T-helper 9 cell (primary cell): ENCODE data around the gene XNDC1N.
A peak's percentile ranks its signal among the peaks of the same experiment; 100 is the strongest.

Experiments
- DNase-seq: peaks from one replicate; pipeline ENCODE4 v3.0.0-alpha.2; 2020
- total RNA-seq, 2 donors: gene quantifications; one replicate each; lab custom pipeline; 2026; lab: John Stamatoyannopoulos, UW

The XNDC1N gene, protein sequence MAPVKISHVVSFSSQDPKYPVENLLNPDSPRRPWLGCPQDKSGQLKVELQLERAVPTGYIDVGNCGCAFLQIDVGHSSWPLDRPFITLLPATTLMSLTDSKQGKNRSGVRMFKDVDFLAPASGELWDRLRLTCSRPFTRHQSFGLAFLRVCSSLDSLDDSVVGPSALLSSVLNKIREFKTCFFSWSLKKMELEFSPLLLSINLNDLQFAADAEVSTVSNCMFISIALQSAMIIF
- total RNA-seq: 3.6 to 4.8 reads per million in 2 donors

DNA sequence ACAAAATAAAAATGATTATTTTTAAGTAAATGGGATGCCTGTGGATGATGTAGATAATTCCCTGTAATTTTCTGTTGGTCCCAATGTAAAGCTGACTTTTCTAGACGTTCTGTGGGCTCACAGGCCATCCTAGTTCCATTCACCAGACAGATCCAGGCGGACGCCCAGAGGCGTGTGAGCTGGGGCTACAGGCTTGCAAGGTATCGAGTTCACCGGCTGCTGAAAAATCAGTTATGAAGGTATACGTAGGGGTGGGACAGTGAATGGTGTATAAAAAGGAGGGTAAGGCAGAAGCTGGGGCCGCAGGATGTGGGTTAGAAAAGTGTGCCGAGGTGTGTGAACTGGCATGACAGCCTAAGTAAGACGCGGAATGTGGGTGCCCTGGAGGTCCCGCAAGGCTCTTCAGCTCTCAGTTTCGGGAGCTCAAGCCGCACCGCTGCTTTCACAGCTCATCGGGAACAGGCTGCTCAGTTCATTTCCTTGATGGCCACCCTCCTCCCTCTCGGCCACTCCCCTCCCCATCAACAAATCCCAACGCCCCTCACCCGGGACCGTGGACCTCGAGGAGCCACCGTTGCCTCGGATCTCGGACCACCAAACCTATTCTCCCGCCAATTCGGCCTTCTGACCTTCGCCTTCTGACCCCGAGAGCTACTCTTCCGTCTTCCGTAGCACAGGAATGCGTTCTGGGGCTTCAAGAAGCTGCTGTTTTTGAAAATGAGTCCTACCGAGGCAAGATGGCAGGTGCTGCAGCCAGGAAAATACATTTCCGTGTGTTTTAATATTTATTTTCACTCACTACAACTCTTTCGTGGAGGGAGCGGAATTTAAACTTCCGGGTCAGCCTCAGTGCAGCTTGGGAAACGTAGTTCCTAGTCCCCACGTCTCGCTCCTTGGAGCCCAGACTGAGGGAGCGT, at the start of gene XNDC1N:
XNDC1N (minus strand) TSS at position 775 of the 917 bp plus-strand sequence. CDS start 5,241 bp downstream, outside the sequence.
- DNase-seq: no peak

DNA sequence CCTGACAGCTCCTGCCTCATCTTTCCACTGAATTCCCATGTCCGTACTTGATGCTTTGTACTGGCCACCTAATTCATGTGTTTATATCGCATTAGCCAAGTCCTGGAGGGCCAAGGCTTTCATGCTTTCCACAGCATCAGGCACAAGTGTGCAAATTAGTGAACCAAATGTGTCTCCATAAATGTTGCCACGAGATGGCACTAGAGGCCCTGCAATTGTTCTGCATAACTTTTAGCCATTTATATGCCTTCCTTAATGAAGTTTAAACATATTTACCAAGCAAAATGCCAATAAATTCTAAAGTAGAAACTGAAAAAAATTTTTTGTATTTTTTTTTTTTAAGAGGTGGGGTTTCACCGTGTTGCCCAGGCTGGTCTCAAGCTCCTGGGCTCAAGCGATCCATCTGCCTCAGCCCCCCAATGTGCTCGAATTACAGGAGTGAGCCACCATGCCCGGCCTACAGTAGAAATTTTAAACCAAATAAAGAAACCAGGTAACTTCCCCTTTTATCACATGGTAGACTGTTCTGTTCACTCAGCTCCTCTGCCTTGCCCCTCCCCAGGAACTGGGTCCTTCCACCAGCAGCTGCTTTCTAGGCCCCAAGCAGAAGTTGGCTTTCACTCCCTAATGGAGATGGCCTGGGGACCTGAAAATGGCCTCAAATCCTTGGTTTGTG, 49.5 kb upstream of the XNDC1N start:
- peak; percentile 32 for DNase-seq

DNA sequence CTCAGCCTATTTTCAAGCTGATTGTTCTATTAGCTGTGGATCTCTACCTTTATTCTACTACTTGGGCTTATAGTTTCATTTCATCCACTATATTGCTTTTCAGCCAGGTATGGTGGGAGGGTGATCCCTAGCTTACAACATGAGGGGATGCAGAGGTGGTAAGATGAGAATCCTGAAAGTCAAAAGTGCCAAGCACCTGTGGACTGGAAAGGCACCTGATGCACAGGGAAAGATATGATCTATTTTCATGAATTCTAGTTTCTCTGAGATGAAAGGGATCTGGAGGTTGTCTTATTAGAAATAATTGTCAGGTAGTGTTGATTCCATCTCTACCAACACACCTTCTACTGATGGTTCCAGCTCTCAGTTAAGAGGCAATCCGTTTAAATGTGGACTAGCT, 48.7 kb upstream of the XNDC1N start:
- no peak for DNase-seq

DNA sequence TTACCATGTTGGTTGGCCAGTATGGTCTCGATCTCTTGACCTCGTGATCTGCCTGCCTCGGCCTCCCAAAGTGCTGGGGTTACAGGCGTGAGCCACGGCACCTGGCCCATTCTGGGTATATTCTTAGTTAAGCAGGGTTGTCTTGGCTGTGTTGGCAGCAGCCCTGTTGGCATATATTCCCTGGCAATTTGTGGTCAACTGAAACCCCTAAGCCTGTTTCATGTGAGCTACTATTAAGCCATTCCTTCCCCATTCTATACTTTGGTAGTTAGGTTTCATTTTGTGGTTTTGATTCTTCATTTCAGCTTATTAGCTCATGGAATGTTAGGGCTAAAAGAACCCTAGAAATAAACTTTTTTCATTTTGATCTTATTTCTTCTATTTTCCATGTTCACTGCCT, 48.2 kb upstream of the XNDC1N start:
- no peak for DNase-seq

DNA sequence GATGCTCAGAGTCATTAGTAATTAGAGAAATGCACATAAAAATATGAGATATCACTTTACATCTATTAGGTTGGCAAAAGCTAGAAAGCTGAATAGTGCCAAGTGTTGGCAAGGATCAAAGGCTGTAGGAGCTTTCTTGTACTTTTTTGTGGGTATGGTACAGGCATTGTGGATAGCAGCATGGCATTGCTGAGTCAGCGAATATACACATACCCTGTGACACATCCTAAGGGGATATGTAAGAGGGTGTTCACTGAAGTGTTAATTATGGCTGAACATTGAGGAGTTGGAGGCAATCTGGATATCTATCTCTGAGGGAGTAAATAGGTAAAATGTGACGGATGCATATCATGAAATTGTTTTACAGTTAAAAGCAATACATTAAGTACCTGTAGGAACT, 43.3 kb upstream of the XNDC1N start:
- DNase-seq: no peak

DNA sequence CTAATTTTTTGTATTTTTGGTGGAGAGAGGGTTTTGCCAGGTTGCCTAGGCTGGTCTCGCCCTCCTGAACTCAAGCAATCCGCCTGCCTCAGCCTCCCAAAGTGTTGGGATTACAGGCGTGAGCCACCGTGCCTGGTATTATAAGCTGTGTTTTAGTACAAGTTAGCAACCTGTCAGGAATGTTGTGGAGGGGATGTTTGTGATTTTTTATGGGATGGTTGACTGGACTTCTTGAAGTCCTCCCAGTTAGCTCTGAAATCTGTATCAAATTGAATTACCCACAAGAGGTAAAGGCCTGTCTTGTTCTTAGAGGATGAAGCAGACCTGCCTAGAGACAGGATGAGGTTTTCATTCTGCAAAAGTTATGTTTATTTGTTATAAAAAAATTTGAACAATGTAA, 36.2 kb upstream of the XNDC1N start:
- DNase-seq: no peak

DNA sequence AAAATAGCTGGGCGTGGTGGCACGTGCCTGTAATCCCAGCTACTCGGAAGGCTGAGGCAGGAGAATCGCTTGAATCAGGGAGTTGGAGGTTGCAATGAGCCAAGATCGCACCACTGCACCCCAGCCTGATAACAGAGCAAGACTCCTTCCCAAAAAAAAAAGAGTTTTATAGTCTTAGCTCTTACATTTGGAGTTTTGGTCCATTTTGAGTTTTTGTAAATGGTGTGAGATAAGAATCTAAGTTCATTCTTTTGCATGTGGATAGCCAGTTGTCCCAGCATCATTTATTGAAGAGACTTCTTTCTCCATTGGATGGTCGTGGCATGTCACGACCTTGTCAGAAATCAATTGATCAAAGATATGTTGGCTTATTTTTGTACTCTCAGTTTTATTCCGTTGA, 35.1 kb upstream of the XNDC1N start:
- no peak for DNase-seq

DNA sequence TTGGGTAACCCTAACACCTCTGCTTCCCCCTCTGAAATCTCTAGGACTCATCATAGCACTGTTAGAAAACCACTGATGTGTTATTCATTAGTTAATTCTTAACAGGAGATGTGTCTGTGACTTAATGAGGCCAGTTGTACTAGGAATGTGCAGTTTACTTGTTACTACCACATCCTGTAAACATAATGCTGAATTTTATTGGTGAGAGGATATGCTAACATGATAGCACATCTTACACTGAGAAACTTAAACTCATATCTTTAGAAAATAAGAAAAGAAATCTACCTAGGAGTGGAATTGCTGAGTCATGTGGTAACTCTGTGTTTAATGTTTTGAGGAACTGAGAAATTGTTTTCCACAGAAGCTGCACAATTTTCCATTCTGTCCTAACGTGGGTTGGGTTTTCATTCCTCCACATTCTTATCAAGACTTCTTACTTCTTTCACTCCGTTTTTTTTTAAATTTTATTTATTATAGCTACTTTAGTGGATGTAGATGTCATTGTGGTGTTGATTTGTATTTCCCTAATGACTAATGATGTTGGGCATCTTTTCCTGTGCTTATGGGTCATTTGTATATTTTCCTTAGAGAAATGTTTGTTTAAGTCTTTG, 34.1 kb upstream of the XNDC1N start:
- DNase-seq: no peak

DNA sequence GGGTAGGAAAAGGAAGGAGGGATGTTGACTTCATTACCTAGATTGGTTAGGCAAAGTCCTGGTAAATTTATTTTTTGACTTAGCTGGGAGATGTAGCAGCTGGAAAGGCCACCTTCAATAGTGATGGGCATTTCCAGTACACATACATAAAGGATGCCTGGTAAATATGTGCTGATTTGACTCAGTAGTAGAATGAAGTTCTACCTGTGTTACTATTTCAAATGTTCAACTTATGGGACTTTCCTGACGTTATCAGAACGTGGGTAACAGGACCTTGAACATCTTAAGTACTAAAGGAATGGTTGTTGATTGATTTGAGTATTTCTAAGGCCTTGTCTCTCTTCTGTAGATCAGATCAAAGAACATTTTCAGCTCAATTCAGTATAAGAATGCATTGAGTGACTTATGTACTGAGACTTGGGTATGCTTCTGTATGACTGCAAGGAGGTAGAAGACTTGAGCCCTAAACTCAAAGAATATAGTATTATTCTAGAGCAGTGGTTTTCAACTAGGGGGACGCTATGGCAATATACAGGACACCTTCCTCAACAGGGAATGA, 27.6 kb upstream of the XNDC1N start:
- no peak for DNase-seq

DNA sequence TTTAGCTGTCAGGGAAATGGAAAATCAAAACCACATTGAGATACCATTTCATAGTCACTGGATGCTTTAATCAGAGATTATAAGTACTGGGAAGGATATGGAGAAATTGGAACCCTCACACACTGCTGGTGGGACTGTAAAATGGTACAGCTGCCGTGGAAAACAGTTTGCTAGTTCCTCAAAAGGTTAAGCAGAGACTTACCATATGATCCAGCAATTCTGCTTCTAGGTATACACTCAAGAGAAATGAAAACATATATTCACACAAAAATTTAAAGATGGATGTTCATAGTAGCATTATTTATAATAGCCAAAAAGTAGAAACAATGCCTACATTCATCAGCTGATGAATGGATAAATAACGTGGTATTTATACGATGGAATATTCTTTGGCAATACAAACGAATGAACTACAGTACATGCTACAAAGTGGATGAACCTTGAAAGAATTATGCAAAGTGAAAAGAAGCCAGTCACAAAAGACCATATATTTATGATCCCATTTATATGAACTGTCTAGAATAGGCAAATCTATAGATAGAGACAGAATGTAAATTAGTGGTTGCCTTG, 23.4 kb upstream of the XNDC1N start:
- no peak for DNase-seq

DNA sequence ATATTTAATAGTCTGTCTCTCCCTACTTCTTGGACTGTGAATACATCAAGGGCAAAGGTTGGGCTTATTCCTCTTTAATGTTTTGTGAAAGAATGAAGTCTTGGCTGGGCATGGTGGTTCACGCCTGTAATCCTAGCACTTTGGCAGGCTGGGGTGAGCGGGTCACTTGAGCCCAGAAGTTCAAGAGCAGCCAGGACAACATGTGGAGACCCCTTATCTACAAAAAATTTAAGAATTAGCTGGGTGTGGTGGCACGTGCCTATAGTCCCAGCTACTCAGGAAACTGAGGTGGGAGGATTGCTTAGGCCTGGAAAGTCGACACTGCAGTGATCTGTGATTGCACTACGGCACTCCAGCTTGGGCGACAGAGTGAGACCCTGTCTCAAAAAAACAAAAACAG, 20.6 kb upstream of the XNDC1N start:
- DNase-seq: no peak

DNA sequence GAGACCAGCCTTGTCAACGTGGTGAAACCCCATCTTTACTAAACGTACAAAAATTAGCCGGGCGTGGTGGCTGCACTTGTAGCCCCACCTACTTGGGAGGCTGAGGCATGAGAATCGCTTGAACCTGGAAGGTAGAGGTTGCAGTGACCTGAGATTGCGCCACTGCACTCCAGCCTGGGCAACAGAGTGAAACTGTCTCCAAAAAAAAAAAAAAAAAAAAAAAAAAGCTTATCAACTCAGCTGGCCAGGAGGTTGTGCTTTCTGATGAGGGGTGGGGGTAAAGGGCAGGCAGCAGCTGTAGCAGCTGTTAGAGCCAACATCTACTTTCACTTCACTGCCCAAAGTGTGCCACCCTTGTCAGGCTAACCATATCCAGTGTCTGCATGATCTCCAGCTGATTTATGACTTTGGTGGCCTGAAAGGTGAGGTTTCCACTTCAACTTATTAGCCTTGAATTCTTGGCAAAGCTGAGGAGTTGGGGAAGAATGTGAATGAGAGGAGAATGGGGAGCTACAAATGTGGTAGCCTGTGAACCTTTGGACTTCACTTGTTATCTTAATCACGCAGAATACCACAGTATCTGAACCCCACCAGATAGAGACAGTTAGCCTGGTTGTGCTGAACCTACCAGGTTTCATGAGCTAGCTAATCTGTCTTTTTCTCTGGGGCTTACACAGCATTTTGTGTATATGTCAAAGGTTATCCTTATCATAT, 20.1 kb upstream of the XNDC1N start:
- DNase-seq: no peak

DNA sequence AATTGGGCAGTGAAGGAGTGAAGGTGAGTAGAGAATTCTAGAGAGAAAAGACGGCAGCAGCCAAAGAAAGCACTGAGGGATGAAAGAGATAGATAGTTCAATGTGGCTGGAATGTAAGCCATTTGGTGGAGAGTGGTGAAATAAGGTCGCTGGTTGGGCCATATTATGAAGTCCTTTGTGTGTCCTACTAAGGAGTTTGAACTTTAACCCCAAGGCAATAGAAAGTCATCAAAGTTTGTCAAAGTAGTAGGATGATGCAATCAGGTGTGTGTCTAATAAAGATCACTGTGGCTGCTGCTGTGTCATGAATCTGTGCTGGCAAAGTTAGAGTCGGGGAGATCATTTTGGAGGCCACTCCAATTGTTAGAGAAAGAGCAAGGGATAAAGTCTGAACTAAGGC, 19.1 kb upstream of the XNDC1N start:
- DNase-seq: no peak

DNA sequence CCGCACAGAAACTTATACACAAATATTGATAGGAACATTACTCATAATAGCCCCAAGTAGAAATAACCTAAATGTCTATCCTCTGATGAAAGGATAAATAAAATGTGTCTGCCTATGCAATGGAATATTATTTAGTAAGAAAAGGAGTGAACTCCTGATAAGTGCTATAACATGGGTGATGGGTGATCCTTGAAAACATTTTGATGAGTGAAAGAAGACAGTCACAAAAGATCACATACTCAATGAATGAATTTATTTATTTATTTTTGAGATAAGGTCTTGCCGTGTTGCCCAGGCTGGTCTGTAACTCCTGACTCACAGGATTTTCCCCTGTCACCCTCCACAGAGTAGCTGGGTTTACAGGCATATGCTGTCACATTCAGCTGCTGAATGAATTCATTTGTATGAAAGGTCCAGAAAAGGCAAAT, 17.8 kb upstream of the XNDC1N start:
- DNase-seq: no peak

DNA sequence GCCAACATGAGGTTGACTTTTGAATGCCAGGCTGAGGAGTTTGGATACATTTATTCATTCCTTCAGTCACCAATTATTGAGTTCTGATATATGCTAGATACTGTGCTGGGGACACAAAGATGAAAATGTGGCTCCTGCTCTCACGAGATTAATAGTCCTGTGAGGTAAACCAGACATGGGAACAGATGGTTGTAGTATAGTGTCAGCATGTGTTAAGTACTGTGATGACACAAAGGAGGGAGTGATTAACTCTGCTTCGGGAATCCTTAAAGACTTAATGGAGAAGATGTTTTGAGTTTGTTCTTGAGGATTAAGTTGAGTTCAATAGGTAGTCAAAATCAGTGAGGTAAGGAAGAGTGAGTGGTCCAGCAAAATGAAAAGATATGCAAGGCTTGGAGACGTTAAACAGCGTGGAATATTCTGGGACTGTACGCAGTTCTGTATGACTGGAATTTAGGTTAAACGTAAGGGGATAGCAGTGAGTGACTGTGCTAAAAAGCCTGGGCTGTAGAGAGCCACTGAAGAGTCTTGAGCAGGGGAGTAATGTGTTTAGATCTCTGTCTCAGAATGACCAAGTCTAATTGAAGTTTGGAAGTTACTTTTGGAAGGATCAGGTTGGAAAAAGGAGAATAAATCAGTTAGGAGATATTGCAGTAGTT, 12.3 kb upstream of the XNDC1N start:
- DNase-seq: no peak

DNA sequence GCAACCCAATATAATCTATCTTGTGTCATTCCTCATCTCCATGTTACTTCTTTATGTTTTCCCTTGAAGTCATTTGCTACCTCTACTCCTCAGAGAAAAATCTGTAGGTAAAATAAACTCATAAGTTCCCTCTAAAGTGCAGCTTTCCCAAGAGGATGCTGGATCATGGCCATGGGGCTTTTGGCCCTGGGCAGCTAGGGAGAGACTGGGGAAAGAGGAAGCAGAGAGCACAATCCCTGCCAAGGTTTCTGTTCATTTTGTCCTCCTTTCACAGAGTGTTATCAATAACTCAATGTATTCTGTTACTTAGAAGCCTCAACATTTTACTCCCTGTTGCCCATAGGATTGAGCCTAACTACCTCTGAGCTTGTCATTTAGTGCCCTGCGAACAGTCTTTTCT, 9.4 kb upstream of the XNDC1N start:
- no peak for DNase-seq

DNA sequence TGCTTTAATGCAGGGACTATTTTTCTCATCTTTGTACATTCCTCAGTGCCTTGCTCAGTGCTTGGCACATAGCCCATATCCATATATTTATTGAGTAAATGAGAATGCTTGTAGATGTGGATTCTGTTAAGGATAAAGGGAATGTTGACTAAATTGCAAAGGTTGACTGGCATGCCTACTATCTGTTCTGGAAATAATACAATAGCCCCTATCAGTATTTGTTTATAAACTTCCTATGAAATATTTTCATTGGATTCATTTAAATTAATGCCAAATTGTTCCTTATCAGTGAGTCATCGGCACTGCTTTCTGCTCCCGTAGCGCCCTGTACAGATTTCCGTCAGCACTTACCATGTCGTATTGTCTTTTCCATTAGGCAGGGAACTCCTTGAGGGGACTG, 8.4 kb upstream of the XNDC1N start:
- no peak for DNase-seq

DNA sequence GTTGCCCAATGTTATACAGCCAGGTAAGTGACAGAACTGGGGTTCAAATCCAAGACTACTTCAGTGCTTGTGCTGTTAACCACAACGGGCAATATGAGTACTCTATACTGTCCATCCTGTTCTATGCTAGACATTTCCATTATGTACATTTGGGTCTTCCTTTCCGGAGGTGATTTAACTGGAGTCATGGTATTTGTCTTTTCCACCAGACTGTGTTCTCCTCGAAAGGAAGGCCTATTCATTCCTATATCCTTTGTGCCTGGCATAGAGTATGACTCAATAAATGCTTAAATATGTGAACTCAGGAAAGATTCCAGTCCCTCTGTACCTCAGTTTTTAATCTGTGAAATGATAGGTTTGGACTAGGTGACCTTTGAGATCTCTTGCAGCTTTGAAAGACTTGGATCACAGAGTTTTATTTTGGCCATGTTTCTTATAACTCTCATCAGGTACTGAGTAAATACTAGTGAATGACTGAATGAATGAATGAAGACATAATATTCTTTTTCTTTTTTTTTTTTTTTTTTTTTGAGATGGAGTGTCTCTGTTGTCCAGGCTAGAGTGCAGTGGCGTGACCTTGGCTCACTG, 7.0 kb upstream of the XNDC1N start:
- no peak for DNase-seq

DNA sequence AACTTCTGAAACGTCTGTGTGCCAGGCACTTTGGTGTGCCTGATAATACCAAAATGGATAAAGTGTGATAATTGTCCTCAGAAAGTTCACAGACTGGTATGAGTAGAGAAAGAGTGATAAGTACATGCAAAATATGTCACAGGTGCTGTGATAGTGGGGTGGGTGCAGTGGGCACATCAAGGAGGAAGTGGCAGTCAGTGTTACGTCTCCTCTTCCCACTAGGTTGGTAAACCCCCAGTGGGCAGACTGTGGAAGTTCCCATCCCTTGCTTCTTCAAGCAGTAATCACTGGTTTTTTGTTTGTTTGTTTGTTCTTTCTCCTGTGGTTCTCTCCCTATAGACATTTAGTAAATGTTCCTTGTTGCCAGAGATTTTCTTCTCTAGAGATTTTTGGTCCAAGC, 5.8 kb upstream of the XNDC1N start:
- DNase-seq: no peak

DNA sequence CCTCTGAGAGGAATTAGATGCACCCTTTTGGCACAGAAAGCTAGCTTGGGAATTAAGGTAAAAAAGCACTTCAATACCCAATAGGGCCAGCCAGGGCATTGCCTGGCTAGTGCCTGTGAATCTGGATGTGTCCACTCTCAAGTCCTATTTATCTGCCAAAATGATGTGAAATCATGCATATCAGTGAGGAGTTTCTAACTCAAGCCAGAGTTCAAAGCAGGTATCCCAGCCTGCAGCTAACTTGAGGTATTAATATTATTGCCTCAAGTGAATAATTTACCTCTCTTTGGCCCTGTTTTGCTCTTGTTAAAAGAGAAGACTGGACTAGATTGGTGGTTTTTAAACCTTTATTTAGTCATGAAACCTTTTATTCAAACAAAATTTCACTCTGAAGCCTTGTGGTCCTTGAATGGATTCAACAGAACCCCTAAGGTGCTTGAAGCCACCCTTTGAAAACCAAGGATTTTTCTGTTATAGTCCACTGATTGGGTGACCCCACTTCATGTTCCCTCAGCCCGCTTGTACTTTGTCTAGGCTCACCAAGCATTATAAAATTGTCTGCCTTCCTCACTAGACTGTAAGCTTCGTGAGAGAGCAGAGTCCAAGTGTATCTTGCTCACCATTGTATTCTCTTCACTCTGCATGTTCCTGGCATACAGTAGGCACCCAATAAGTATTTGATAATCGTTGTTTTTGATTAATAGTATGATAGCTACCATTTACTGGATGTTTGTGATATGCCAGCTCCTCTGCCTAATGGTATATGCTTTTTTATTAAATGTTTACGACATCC, 4.9 kb upstream of the XNDC1N start:
- no peak for DNase-seq
